A549 (cell line): ENCODE data around the gene CD46. TPM values are rescaled to one million over a fixed set of nuclear protein-coding genes. Genes with fewer than 3 reads are reported as not detected.

Experiments
- ATAC-seq, 2 experiments: fragments of 200-7000 bp in 1 of 2; fragments of >200 bp in 1 of 2; cut with Nextera tagmentation in 1 of 2; cut with Tn5 transposase in 1 of 2; 3 replicates each; pipeline versions ENCODE4 v1.8.0 to v1.9.1; 2018 to 2020; ENCODE audit warnings: mild to moderate bottlenecking in 1 of 2, moderate library complexity in 1 of 2
- CTCF ChIA-PET: fragments of 300-600 bp; sonication (Branson Sonifier 250); formaldehyde crosslinking; extraction: SDS; loops from one replicate; lab custom pipeline; 2021; ENCODE audit warnings: antibody characterized with exemption, inconsistent platforms; lab: Yijun Ruan, JAX
- POLR2A ChIA-PET: fragments of 350-600 bp; formaldehyde crosslinking; extraction: SDS; loops from one replicate; lab custom pipeline; 2021; ENCODE audit warnings: antibody characterized with exemption, inconsistent platforms; lab: Yijun Ruan, JAX
- DNase-seq, 2 experiments: peaks; one replicate each; pipeline versions ENCODE4 v3.0.0 to v3.0.0-alpha.2; 2011 to 2016; ENCODE audit warnings: low read depth in 1 of 2, low spot score in 1 of 2
- FAIRE-seq: peaks from 2 replicates; lab custom pipeline; 2011; peaks lifted over from hg19 to GRCh38; lab: Jason Lieb, UNC
- H3K27ac ChIP-seq, 2 experiments: fragments of >200 bp; sonication (Bioruptor Twin); formaldehyde crosslinking; 3 replicates each; pipeline ENCODE4 v1.5.1; 2016 to 2017
- H3K4me1 ChIP-seq: fragments of >200 bp; sonication (Bioruptor Twin); formaldehyde crosslinking; 3 replicates; pipeline ENCODE4 v1.6.1; 2016
- H3K4me2 ChIP-seq: fragments of >200 bp; sonication (Bioruptor Twin); formaldehyde crosslinking; 3 replicates; pipeline ENCODE4 v1.6.1; 2016
- H3K4me3 ChIP-seq: fragments of >200 bp; sonication (Bioruptor Twin); formaldehyde crosslinking; 3 replicates; pipeline ENCODE4 v1.5.1; 2016
- H3K9me3 ChIP-seq: fragments of >200 bp; sonication (Bioruptor Twin); formaldehyde crosslinking; 3 replicates; pipeline ENCODE4 v1.6.1; 2016
- ATOH8 ChIP-seq: fragments of 250-450 bp; sonication (Bioruptor Pico); IDR thresholded peaks from 2 replicates; pipeline ENCODE4 v1.5.0; 2020; ENCODE audit warnings: low read depth, mild to moderate bottlenecking, moderate library complexity
- CHD2 ChIP-seq: fragments of 150-350 bp; IDR thresholded peaks from 2 replicates; pipeline ENCODE4 v1.6.1; 2014; ENCODE audit warnings: low read length; ENCODE audit not compliant: partially characterized antibody
- CTCF ChIP-seq: fragments of >200 bp; sonication (Bioruptor Twin); formaldehyde crosslinking; IDR thresholded peaks from 3 replicates; pipeline ENCODE4 v1.5.1; 2016
- E2F6 ChIP-seq: IDR thresholded peaks from 2 replicates; pipeline ENCODE4 v1.6.1; 2012; ENCODE audit warnings: low read depth, borderline replicate concordance
- EHF ChIP-seq: fragments of 250-450 bp; sonication (Bioruptor Pico); IDR thresholded peaks from 2 replicates; pipeline ENCODE4 v1.5.0; 2020; ENCODE audit warnings: mild to moderate bottlenecking
- ESRRA ChIP-seq: fragments of 150-350 bp; IDR thresholded peaks from 2 replicates; pipeline ENCODE4 v1.6.1; 2014; ENCODE audit warnings: mild to moderate bottlenecking, low read length, borderline replicate concordance
- FOSB ChIP-seq: fragments of 250-450 bp; sonication (Bioruptor Pico); IDR thresholded peaks from 2 replicates; pipeline ENCODE4 v1.5.0; 2020; ENCODE audit warnings: mild to moderate bottlenecking, moderate library complexity
- FOSL2 ChIP-seq, 2 experiments: fragments of 450-650 bp in 1 of 2; fragments of >200 bp in 1 of 2; sonication (Bioruptor Twin) in 1 of 2; formaldehyde crosslinking; IDR thresholded peaks; 2 replicates each; pipeline versions ENCODE4 v1.5.0 to v1.6.1; 2016 to 2020; ENCODE audit warnings: mild to moderate bottlenecking in 1 of 2, moderate library complexity in 1 of 2
- FOXS1 ChIP-seq: fragments of 250-450 bp; sonication (Bioruptor Pico); IDR thresholded peaks from 2 replicates; pipeline ENCODE4 v1.5.0; 2020; ENCODE audit warnings: mild to moderate bottlenecking, moderate library complexity
- GATA3 ChIP-seq: IDR thresholded peaks from 2 replicates; pipeline ENCODE4 v1.6.1; 2012; ENCODE audit warnings: borderline replicate concordance
- HOXA7 ChIP-seq: fragments of 250-450 bp; sonication (Bioruptor Pico); IDR thresholded peaks from 2 replicates; pipeline ENCODE4 v1.5.0; 2020; ENCODE audit warnings: mild to moderate bottlenecking, moderate library complexity
- HOXB13 ChIP-seq: fragments of 250-450 bp; sonication (Bioruptor Pico); IDR thresholded peaks from 2 replicates; pipeline ENCODE4 v1.5.0; 2020; ENCODE audit warnings: low read depth, mild to moderate bottlenecking, moderate library complexity
- HOXB5 ChIP-seq: fragments of 250-450 bp; sonication (Bioruptor Pico); IDR thresholded peaks from 2 replicates; pipeline ENCODE4 v1.5.0; 2020; ENCODE audit warnings: mild to moderate bottlenecking, moderate library complexity
- JUNB ChIP-seq: fragments of >200 bp; sonication (Bioruptor Twin); formaldehyde crosslinking; IDR thresholded peaks from 2 replicates; pipeline ENCODE4 v1.6.1; 2016
- KDM5A ChIP-seq: fragments of 200-600 bp; sonication (generic); IDR thresholded peaks from 2 replicates; pipeline ENCODE4 v1.6.1; 2016; ENCODE audit warnings: antibody characterized with exemption, mild to moderate bottlenecking
- MAFK ChIP-seq: fragments of 450-650 bp; IDR thresholded peaks from 2 replicates; pipeline ENCODE4 v1.6.1; 2014; ENCODE audit not compliant: partially characterized antibody
- MAZ ChIP-seq: fragments of 150-350 bp; IDR thresholded peaks from 2 replicates; pipeline ENCODE4 v1.6.1; 2014; ENCODE audit warnings: antibody characterized with exemption, low read depth, low read length, borderline replicate concordance
- NFE2L2 ChIP-seq: fragments of 150-350 bp; conservative IDR thresholded peaks from 2 replicates; pipeline ENCODE4 v1.6.1; 2014; ENCODE audit warnings: low read length
- NR3C1 ChIP-seq: fragments of >200 bp; sonication (Bioruptor Twin); formaldehyde crosslinking; IDR thresholded peaks from 3 replicates; pipeline ENCODE4 v1.6.1; 2017
- PHF8 ChIP-seq: fragments of 200-600 bp; sonication (generic); IDR thresholded peaks from 2 replicates; pipeline ENCODE4 v1.6.1; 2016; ENCODE audit warnings: low read depth, mild to moderate bottlenecking, antibody characterized with exemption, moderate library complexity, borderline replicate concordance
- POLR2AphosphoS2 ChIP-seq: conservative IDR thresholded peaks from 2 replicates; pipeline ENCODE4 v1.6.1; 2012; ENCODE audit warnings: low read length, improper control_type of control experiment, inconsistent platforms
- USF2 ChIP-seq: fragments of 450-650 bp; IDR thresholded peaks from 2 replicates; pipeline ENCODE4 v1.6.1; 2014; ENCODE audit warnings: antibody characterized with exemption
- ZFP36 ChIP-seq: fragments of 450-650 bp; IDR thresholded peaks from 2 replicates; pipeline ENCODE4 v1.6.1; 2014; ENCODE audit warnings: borderline replicate concordance; ENCODE audit not compliant: partially characterized antibody
- ZNF302 ChIP-seq: fragments of 250-450 bp; sonication (Bioruptor Pico); IDR thresholded peaks from 2 replicates; pipeline ENCODE4 v1.9.0; 2021; ENCODE audit warnings: inconsistent platforms, mild to moderate bottlenecking, moderate library complexity
- WGBS: methylation state at CpG from one replicate; pipeline ENCODE4 v1.1.6; 2017; ENCODE audit errors: missing lambda C conversion rate; 5-methylcytosine and 5-hydroxymethylcytosine counted together
- polyA plus RNA-seq, 4 experiments: library from polyadenylated mRNA; depleted of rRNA in 3 of 4; stranded (reverse); fragments of >200 nt; fragmentation: RNase III in 1 of 4; extraction: RNeasy Plus Mini Kit Qiagen cat#74134 plus additional on column Dnase treatment in 1 of 4; gene quantifications; 2 replicates in 3 of 4; 3 replicates in 1 of 4; pipeline ENCODE4 v1.2.3, GENCODE V29; 2011 to 2017
- TF ChIP-seq, protein P1 (sequence below): IDR thresholded peaks from 2 replicates; pipeline ENCODE4 v1.6.1; 2012

CD46 gene
- polyA plus RNA-seq, 2 of the 4 experiments (the other 2 are of a cell fraction): 142 to 239 TPM

DNA sequence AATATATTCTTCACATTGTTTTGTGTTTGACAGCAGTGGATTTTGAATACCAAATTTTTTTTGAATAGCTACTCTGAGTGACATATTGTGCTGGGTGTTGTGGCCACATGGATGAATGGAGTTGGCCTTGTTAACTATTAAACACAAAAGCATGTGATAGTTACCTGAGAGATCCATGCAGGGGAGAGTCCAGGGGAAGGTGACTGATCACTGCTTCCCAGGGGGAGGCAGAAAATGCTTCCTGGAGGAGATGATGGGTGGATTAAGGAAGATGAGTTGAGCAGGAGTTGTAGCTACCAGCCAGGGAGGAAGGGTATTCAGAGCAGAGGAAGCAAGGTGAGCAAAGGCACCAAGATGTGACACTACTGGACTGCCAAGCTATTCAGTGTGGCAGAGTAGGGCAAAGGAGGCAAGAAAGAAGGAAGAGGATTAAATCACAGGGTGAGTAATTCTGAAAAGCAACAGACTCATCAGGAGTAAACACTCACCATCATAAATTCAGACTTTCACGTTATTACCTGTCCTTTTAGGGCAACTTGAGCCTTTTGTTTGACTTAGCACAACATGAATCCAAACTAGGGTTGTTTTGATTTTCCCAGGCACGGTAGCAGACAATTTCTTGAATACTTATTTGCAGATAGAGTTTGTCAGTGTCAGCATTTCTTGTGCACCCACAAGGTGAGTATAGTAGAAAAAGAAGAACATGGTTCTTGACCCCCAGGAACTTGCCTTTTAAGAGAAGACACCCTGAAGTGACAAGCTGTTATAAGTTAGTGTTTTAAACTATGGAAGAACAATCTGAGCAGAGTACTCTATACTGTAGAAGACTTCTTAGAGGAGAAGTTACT, 4.2 kb downstream of the CD46 start:
- no peak overlapping the region for H3K27ac ChIP-seq
- no peaks in the 10 kb centered on the region for H3K9me3 ChIP-seq
- DNase-seq: no peak
- H3K4me1 ChIP-seq: peaks cover 34% of the 10 kb centered on the region
- CTCF ChIA-PET: interaction anchor here (1.0 to 1.2 kb wide), 2 partner anchors 18 to 46 kb away, joined by 3 read pairs; no protein-coding TSS in a partner anchor
- peak overlapping the region; percentile 29 for H3K4me2 ChIP-seq
- no peak for FAIRE-seq
- POLR2A ChIA-PET: no interaction called here
- ATAC-seq: no peak
- 33% methylated on average over 2 of the region's 2 CpGs for WGBS
- H3K4me3 ChIP-seq: no peak overlapping the region
- TF ChIP-seq HOXB5 (CRISPR knock-in tag) (no peak), MAFK (peak; percentile 85)

DNA sequence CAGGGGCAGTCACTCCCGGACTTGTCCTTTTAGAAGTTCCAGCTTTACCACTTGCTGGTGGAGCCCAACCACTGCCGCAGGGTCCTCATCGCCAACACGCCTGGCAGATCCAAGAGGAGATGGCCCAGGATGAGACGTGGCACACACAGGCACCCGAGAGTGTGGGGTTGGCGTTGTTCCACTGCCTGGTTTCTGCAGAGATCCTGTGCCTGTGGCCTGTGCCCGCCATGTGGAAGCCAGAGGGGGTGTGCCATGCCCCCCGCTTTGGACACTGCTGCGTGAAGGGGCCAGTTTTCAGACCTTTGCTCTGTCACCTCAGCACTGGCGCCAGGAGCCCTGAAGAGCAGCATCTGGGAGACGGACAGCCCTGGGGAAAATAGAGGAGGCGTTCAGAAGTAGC, 10.8 kb downstream of the CD46 start:
- H3K4me2 ChIP-seq: no peak overlapping the region
- no peak for ATAC-seq
- FAIRE-seq: no peak
- 95% methylated on average over 10 of the region's 13 CpGs for WGBS
- DNase-seq: no peak
- TF ChIP-seq ESRRA: no peak
- TF ChIP-seq ZNF302 (CRISPR knock-in tag): no peak
- no peak for TF ChIP-seq FOSB (CRISPR knock-in tag)
- no peak for TF ChIP-seq MAZ
- no peak for TF ChIP-seq E2F6
- no peak for TF ChIP-seq KDM5A
- TF ChIP-seq EHF (CRISPR knock-in tag): no peak
- no peak for TF ChIP-seq CTCF
- no peak for TF ChIP-seq GATA3
- TF ChIP-seq NFE2L2: no peak
- TF ChIP-seq PHF8: no peak
- TF ChIP-seq, all 56 proteins: peak for 0
- POLR2A ChIA-PET: no interaction called here
- H3K9me3 ChIP-seq: no peaks in the 10 kb centered on the region
- no peaks in the 10 kb centered on the region for H3K4me1 ChIP-seq
- H3K27ac ChIP-seq: no peak overlapping the region
- CTCF ChIA-PET: interaction anchor here (1.0 to 1.9 kb wide), 2 partner anchors 10 to 35 kb away, joined by 4 to 5 read pairs; partner anchors contain the start of gene CD46
- no peak overlapping the region for H3K4me3 ChIP-seq

DNA sequence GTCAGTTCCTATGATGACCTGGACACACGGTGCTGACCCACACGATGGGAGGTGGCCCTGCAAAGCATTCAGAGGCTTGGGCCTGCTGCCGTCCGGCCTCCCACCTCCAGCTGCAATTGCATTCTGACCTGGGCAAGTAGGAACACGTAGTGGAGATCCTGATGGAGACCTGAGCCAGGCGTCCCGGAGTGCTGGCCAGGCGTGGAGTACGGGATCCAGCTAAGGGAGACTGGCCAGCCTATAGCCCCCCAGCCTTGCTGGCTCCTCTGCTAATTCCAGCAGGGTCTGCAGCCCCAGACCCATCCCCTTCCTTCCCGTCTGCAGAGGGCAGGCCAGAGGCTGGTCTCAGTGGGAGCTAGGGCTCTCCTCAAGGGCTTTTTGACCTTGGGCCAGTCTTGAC, 11.2 kb downstream of the CD46 start:
- DNase-seq (no peak), FAIRE-seq (no peak), ATAC-seq (no peak)
- WGBS: 97% methylated on average over 10 of the region's 10 CpGs
- no peaks in the 10 kb centered on the region for H3K4me1 ChIP-seq
- POLR2A ChIA-PET: no interaction called here
- CTCF ChIA-PET: interaction anchor here (1.0 to 1.9 kb wide), 2 partner anchors 10 to 34 kb away, joined by 4 to 5 read pairs; partner anchors contain the start of gene CD46
- H3K4me2 ChIP-seq: no peak overlapping the region
- TF ChIP-seq HOXA7: no peak
- H3K27ac ChIP-seq: no peak overlapping the region
- no peaks in the 10 kb centered on the region for H3K9me3 ChIP-seq
- H3K4me3 ChIP-seq: no peak overlapping the region

DNA sequence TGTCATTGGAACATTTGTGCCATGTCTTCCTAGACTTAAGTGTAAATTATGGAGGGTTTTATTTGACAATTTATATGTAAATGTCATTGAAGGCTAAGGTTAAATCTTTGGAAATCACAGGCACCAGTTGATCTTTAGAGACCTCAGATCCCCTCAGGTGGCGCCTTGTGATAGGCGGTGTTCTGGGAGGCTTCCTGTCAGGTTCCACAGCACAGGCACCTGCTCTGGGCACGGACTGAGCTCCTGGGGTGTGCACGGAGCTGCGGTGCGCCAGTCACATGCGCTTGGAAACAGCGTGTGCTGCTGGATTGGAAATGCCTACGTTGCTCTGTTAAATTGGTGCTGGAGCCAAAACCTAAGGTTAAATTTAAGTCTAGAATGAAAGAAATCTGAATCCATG, 12.1 kb downstream of the CD46 start:
- no peak for FAIRE-seq
- no peak for DNase-seq
- H3K4me3 ChIP-seq: no peak overlapping the region
- no peaks in the 10 kb centered on the region for H3K9me3 ChIP-seq
- ATAC-seq: no peak
- H3K27ac ChIP-seq: no peak overlapping the region
- H3K4me1 ChIP-seq: no peaks in the 10 kb centered on the region
- no peak overlapping the region for H3K4me2 ChIP-seq
- ChIA-PET CTCF (interaction anchor here (1.9 kb wide), 1 partner anchor 11 kb away, joined by 5 read pairs; the partner anchor contains the start of gene CD46), POLR2A (no interaction called here)
- WGBS: 86% methylated on average over 9 of the region's 9 CpGs
- TF ChIP-seq HOXB13 (CRISPR knock-in tag): no peak
- no peak for TF ChIP-seq CHD2
- no peak for TF ChIP-seq FOSB (CRISPR knock-in tag)
- TF ChIP-seq FOSL2 (IDR thresholded peaks at IDR 0.05): no peak
- no peak for TF ChIP-seq FOSL2 (CRISPR knock-in tag; IDR thresholded peaks at IDR 0.05)
- TF ChIP-seq, protein P1, sequence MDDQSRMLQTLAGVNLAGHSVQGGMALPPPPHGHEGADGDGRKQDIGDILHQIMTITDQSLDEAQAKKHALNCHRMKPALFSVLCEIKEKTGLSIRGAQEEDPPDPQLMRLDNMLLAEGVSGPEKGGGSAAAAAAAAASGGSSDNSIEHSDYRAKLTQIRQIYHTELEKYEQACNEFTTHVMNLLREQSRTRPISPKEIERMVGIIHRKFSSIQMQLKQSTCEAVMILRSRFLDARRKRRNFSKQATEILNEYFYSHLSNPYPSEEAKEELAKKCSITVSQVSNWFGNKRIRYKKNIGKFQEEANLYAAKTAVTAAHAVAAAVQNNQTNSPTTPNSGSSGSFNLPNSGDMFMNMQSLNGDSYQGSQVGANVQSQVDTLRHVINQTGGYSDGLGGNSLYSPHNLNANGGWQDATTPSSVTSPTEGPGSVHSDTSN: no peak
- TF ChIP-seq KDM5A: no peak
- no peak for TF ChIP-seq FOXS1
- TF ChIP-seq ZFP36: no peak
- no peak for TF ChIP-seq POLR2AphosphoS2
- TF ChIP-seq NR3C1: no peak
- TF ChIP-seq JUNB: no peak
- TF ChIP-seq ATOH8 (CRISPR knock-in tag): no peak
- TF ChIP-seq GATA3: no peak
- TF ChIP-seq USF2: no peak
- no peak for TF ChIP-seq ZNF302 (CRISPR knock-in tag)
